Activated CD8-positive, alpha-beta memory T cell treated with anti-CD3 and anti-CD28 coated beads, Interleukin-2, amount 50 U/mL, for 4 hours (primary cell): Measurements from ENCODE around the gene IFIT2.
"Not testable (repeated sequence)": the region's sequence is repeated elsewhere in the genome, so short reads cannot be mapped to it uniquely, and the experiment has no call there.

Source experiments
- DNase-seq: peaks from one replicate; pipeline ENCODE4 v3.0.0-alpha.2; 2020

The IFIT2 gene

GRCh38 chr10:89301721-89302445 lies at the start of gene IFIT2:
IFIT2 (plus strand) TSS chr10:89302046; CDS start chr10:89302124, 78 bp downstream.
- DNase-seq, result no peak

GRCh38 chr10:89252225-89252585 lies 49.6 kb upstream of the IFIT2 start:
- no peak for DNase-seq

GRCh38 chr10:89255091-89255579 lies 46.7 kb upstream of the IFIT2 start:
- DNase-seq, result not testable (repeated sequence)

- DNase-seq, result no peak
Observed at GRCh38 chr10:89255793-89256192, 46.1 kb upstream of the IFIT2 start.

GRCh38 chr10:89256340-89256739 lies 45.5 kb upstream of the IFIT2 start:
- no peak for DNase-seq

GRCh38 chr10:89256962-89257361 lies 44.9 kb upstream of the IFIT2 start:
- DNase-seq, result no peak

GRCh38 chr10:89257581-89257980 lies 44.3 kb upstream of the IFIT2 start:
- no peak for DNase-seq

- no peak for DNase-seq
Observed at GRCh38 chr10:89258881-89259280, 43.0 kb upstream of the IFIT2 start.

GRCh38 chr10:89262086-89263051 lies 39.5 kb upstream of the IFIT2 start:
- DNase-seq, result no peak

- DNase-seq, result no peak
Observed at GRCh38 chr10:89263091-89263490, 38.8 kb upstream of the IFIT2 start.

GRCh38 chr10:89263531-89263930 lies 38.3 kb upstream of the IFIT2 start:
- no peak for DNase-seq

GRCh38 chr10:89266721-89267453 lies 35.0 kb upstream of the IFIT2 start:
- DNase-seq, result no peak

- no peak for DNase-seq
Observed at GRCh38 chr10:89269433-89270152, 32.3 kb upstream of the IFIT2 start.

GRCh38 chr10:89270153-89270483 lies 31.7 kb upstream of the IFIT2 start:
- DNase-seq, result no peak

- DNase-seq, result no peak
Observed at GRCh38 chr10:89271532-89271931, 30.3 kb upstream of the IFIT2 start.

GRCh38 chr10:89273680-89274079 lies 28.2 kb upstream of the IFIT2 start:
- DNase-seq, result no peak

- no peak for DNase-seq
Observed at GRCh38 chr10:89274928-89275327, 26.9 kb upstream of the IFIT2 start.

- no peak for DNase-seq
Observed at GRCh38 chr10:89275383-89275782, 26.5 kb upstream of the IFIT2 start.

GRCh38 chr10:89278034-89278535 lies 23.8 kb upstream of the IFIT2 start:
- no peak for DNase-seq

GRCh38 chr10:89278900-89279392 lies 22.9 kb upstream of the IFIT2 start:
- DNase-seq, result no peak

GRCh38 chr10:89279421-89279869 lies 22.4 kb upstream of the IFIT2 start:
- no peak for DNase-seq

GRCh38 chr10:89280508-89280907 lies 21.3 kb upstream of the IFIT2 start:
- no peak for DNase-seq
